Measurements from ENCODE around the gene SLC6A8. TPM values are rescaled to one million over a fixed set of nuclear protein-coding genes. Genes with fewer than 3 reads are reported as not detected.
"Not testable (repeated sequence)": the region's sequence is repeated elsewhere in the genome, so short reads cannot be mapped to it uniquely, and the experiment has no call there.

SLC6A8 gene
- total and polyA plus RNA-seq, 2 donors (not counting 1 experiment from before 2014, with no cell fraction given) = 0.49 to 2.9 TPM

DNA sequence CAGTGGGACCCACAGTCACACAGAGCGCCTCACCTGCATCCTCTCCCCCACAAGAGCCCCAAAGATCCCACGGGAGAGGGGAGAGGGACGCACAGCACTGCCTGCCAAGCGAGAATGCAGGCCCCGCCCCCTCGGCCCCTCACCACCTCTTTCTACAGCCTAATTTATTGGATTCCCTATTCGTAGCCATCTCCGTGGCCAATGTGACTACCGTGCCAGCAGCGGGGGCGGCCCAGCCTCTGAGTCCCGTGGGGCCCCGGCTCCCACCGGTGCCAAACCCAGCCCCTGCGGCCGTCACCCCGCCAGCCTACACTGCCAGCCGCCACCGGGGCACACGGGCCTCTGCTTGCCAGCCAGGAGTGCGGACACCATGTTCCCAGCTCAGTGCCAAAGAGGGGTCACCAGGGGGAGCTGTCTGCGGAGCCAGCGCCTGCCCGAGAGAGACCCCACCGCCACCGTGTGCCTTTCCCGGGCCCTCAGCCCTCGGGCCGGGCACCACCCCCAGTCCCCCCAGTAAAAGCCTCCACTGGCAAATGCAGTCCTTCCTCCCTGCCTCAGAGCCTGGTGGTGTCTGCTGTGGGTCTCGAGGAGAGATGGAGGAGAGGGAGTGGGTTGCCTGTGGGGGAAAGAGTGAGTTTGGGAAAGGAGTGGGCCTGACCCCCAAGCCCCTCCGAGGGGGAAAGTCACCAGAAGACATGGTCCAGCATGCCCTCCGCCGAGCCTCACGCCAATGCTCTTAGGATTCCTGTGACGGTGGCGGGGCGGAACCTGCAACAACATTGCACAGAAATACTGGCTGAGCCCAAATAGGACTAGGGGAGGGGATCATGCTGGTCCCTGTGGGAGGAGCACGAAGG, 56.7 kb downstream of the SLC6A8 start:
- H3K9ac ChIP-seq (ENCODE audit: low read length) = no peak overlapping the region
- DNase-seq = peak; percentile 34
- H3K4me1 ChIP-seq (ENCODE audit: control insufficient read depth in 2 of 2, insufficient read depth in 2 of 2, low read length in 2 of 2) = peaks cover 8 to 55% of the 10 kb centered on the region in 2 donors
- Mint-ChIP-seq H3K9me3 (ENCODE audit: insufficient read depth) (no peaks in the 10 kb centered on the region), H3K27me3 (no peaks in the 10 kb centered on the region), H3K4me3 (peak overlapping the region; percentile 32), H3K27ac (peak overlapping the region; percentile 53), H3K4me1 (peaks cover 33% of the 10 kb centered on the region)
- no peaks in the 10 kb centered on the region for H3K79me2 ChIP-seq (ENCODE audit: control insufficient read depth, insufficient read depth, low read length)
- H3K4me3 ChIP-seq (ENCODE audit: control extremely low read depth in 1 of 5, extremely low read depth in 1 of 5, insufficient read depth in 1 of 5, low read depth in 2 of 5, low read length in 4 of 5) = no peak overlapping the region
- no peaks in the 10 kb centered on the region for H3K27me3 ChIP-seq (replicated peaks in 1 of 4; ENCODE audit: control extremely low read depth in 1 of 4, control insufficient read depth in 3 of 4, insufficient read depth in 4 of 4, low read length in 3 of 4)
- POLR2A ChIA-PET = interaction anchor here (0.6 kb wide), 1 partner anchor 69 kb away, joined by 3 read pairs; no protein-coding TSS in a partner anchor
- no peaks in the 10 kb centered on the region for H3K36me3 ChIP-seq (replicated peaks in 1 of 2; ENCODE audit: control extremely low read depth in 1 of 2, control insufficient read depth in 1 of 2, extremely low read depth in 1 of 2, insufficient read depth in 2 of 2, low read length in 1 of 2)
- H3K4me2 ChIP-seq (replicated peaks; ENCODE audit: low read depth, low read length, poor library complexity, severe bottlenecking) = no peak overlapping the region
- H4K20me1 ChIP-seq (ENCODE audit: control insufficient read depth, insufficient read depth, low read length, poor library complexity, severe bottlenecking) = no peaks in the 10 kb centered on the region
- H3K9me3 ChIP-seq (ENCODE audit: control extremely low read depth in 1 of 3, control insufficient read depth in 2 of 3, insufficient read depth in 1 of 3, low read length in 2 of 3) = no peaks in the 10 kb centered on the region
- 33% methylated on average over 18 of the region's 38 CpGs for WGBS (ENCODE audit: insufficient coverage)
- ATAC-seq (ENCODE audit: low read depth) = no peak
- no peak for TF ChIP-seq EZH2 (IDR thresholded peaks at IDR 0.05; ENCODE audit: borderline replicate concordance, insufficient read depth, low read depth, low read length, poor library complexity, severe bottlenecking)
- TF ChIP-seq, protein P1, sequence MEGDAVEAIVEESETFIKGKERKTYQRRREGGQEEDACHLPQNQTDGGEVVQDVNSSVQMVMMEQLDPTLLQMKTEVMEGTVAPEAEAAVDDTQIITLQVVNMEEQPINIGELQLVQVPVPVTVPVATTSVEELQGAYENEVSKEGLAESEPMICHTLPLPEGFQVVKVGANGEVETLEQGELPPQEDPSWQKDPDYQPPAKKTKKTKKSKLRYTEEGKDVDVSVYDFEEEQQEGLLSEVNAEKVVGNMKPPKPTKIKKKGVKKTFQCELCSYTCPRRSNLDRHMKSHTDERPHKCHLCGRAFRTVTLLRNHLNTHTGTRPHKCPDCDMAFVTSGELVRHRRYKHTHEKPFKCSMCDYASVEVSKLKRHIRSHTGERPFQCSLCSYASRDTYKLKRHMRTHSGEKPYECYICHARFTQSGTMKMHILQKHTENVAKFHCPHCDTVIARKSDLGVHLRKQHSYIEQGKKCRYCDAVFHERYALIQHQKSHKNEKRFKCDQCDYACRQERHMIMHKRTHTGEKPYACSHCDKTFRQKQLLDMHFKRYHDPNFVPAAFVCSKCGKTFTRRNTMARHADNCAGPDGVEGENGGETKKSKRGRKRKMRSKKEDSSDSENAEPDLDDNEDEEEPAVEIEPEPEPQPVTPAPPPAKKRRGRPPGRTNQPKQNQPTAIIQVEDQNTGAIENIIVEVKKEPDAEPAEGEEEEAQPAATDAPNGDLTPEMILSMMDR (IDR thresholded peaks at IDR 0.05) = peak; percentile 8
- intact Hi-C loops (cut with micrococcal nuclease) = no loop called here
- no peak overlapping the region for H3K27ac ChIP-seq (ENCODE audit: low read length in 2 of 2)
- no peak overlapping the region for H2AFZ ChIP-seq (ENCODE audit: insufficient read depth, low read depth, low read length, poor library complexity, severe bottlenecking)
- CTCF ChIA-PET = interaction anchor here (1.0 kb wide), 1 partner anchor 11 kb away, joined by 4 read pairs; no protein-coding TSS in a partner anchor

DNA sequence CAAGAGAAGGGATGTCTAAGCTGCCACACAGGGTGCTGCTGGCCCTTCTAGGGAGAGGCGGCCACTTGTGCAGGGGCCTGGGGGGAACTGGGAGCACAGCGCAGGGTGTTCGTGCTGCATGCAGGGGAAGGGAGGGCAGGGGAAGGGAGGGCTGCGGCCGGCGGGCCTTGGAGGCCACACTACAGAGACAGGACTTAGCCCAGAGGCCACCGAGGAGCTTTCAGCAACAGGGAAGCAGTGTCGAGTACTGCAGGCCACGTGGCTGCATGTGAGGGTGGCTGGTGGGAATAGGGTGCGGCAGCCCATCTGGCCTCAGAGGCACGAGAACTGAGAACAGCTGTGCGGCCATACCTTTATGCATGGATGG, 57.3 kb downstream of the SLC6A8 start:
- H3K36me3 ChIP-seq (replicated peaks in 1 of 2; ENCODE audit: control extremely low read depth in 1 of 2, control insufficient read depth in 1 of 2, extremely low read depth in 1 of 2, insufficient read depth in 2 of 2, low read length in 1 of 2); H3K27me3 ChIP-seq (replicated peaks in 1 of 4; ENCODE audit: control extremely low read depth in 1 of 4, control insufficient read depth in 3 of 4, insufficient read depth in 4 of 4, low read length in 3 of 4); H3K4me2 ChIP-seq (replicated peaks; ENCODE audit: low read depth, low read length, poor library complexity, severe bottlenecking); H3K9me3 ChIP-seq (ENCODE audit: control extremely low read depth in 1 of 3, control insufficient read depth in 2 of 3, insufficient read depth in 1 of 3, low read length in 2 of 3); H4K20me1 ChIP-seq (ENCODE audit: control insufficient read depth, insufficient read depth, low read length, poor library complexity, severe bottlenecking); intact Hi-C loops (cut with micrococcal nuclease); H3K9ac ChIP-seq (ENCODE audit: low read length); H3K27me3 Mint-ChIP-seq; ATAC-seq (ENCODE audit: low read depth); H3K4me3 ChIP-seq (ENCODE audit: control extremely low read depth in 1 of 5, extremely low read depth in 1 of 5, insufficient read depth in 1 of 5, low read depth in 2 of 5, low read length in 4 of 5); H3K79me2 ChIP-seq (ENCODE audit: control insufficient read depth, insufficient read depth, low read length); DNase-seq; H3K9me3 Mint-ChIP-seq (ENCODE audit: insufficient read depth); H2AFZ ChIP-seq (ENCODE audit: insufficient read depth, low read depth, low read length, poor library complexity, severe bottlenecking); H3K27ac ChIP-seq (ENCODE audit: low read length in 2 of 2); POLR2A ChIA-PET: not testable (repeated sequence)
- Mint-ChIP-seq H3K27ac (peak overlapping the region; percentile 53), H3K4me1 (peaks cover 38% of the 10 kb centered on the region), H3K4me3 (peak overlapping the region; percentile 53)
- CTCF ChIA-PET = interaction anchor here (1.0 kb wide), 1 partner anchor 11 kb away, joined by 4 read pairs; no protein-coding TSS in a partner anchor
- peaks cover 10 to 52% of the 10 kb centered on the region in 2 donors for H3K4me1 ChIP-seq (ENCODE audit: control insufficient read depth in 2 of 2, insufficient read depth in 2 of 2, low read length in 2 of 2)
- no CpG with 5 or more reads among the region's 12 CpGs for WGBS (ENCODE audit: insufficient coverage)

Small RNA genes lying within 50 kb of the gene (small RNA-seq; reads per million reads assigned to genes)
- gene RN7SL687P (ENCODE audit: insufficient read length, low read depth, low replicate concordance) = not detected

Other genes starting within 250 kb of the SLC6A8 start
- gene TREX2, start 241.9 kb upstream of the SLC6A8 start, total RNA-seq = 3.3 and 3.4 TPM in 2 replicates
- 3.8 and 5.2 TPM in 2 replicates for gene TREX2, start 241.9 kb upstream of the SLC6A8 start, polyA plus RNA-seq
- 26.9 and 28.5 TPM in 2 replicates for gene HAUS7, start 217.3 kb upstream of the SLC6A8 start, total RNA-seq
- 25.2 and 32.1 TPM in 2 replicates for gene HAUS7, start 217.3 kb upstream of the SLC6A8 start, polyA plus RNA-seq
- gene BGN, start 192.9 kb upstream of the SLC6A8 start, total RNA-seq = not detected in 2 replicates
- gene BGN, start 192.9 kb upstream of the SLC6A8 start, polyA plus RNA-seq = not detected in 2 replicates
- gene ATP2B3, start 170.3 kb upstream of the SLC6A8 start, total RNA-seq = not detected in 2 replicates
- not detected in 2 replicates for gene ATP2B3, start 170.3 kb upstream of the SLC6A8 start, polyA plus RNA-seq
- 29.6 and 31.8 TPM in 2 replicates for gene CCNQ, start 88.8 kb upstream of the SLC6A8 start, total RNA-seq
- gene CCNQ, start 88.8 kb upstream of the SLC6A8 start, polyA plus RNA-seq = 40.8 and 66.0 TPM in 2 replicates
- not detected in 2 replicates for gene DUSP9, start 40.7 kb upstream of the SLC6A8 start, total RNA-seq
- not detected in 2 replicates for gene DUSP9, start 40.7 kb upstream of the SLC6A8 start, polyA plus RNA-seq
- 0.99 TPM in 1 of 2 replicates, not detected in the other for gene PNCK, start 14.1 kb upstream of the SLC6A8 start, total RNA-seq
- gene PNCK, start 14.1 kb upstream of the SLC6A8 start, polyA plus RNA-seq = 0.23 TPM in 1 of 2 replicates, not detected in the other
- gene BCAP31, start 36.5 kb downstream of the SLC6A8 start, total RNA-seq = 112 and 117 TPM in 2 replicates
- gene BCAP31, start 36.5 kb downstream of the SLC6A8 start, polyA plus RNA-seq = 59.5 and 78.0 TPM in 2 replicates
- 9.7 and 10.9 TPM in 2 replicates for gene ABCD1, start 36.9 kb downstream of the SLC6A8 start, total RNA-seq
- gene ABCD1, start 36.9 kb downstream of the SLC6A8 start, polyA plus RNA-seq = 12.2 and 14.5 TPM in 2 replicates
- gene PLXNB3, start 76.3 kb downstream of the SLC6A8 start, total RNA-seq = not detected in 2 replicates
- 0.25 and 0.35 TPM in 2 replicates for gene PLXNB3, start 76.3 kb downstream of the SLC6A8 start, polyA plus RNA-seq
- not detected in 2 replicates for gene SRPK3, start 93.1 kb downstream of the SLC6A8 start, total RNA-seq
- gene SRPK3, start 93.1 kb downstream of the SLC6A8 start, polyA plus RNA-seq = not detected in 2 replicates
- 58.5 and 62.8 TPM in 2 replicates for gene IDH3G, start 106.4 kb downstream of the SLC6A8 start, total RNA-seq
- 103 and 122 TPM in 2 replicates for gene IDH3G, start 106.4 kb downstream of the SLC6A8 start, polyA plus RNA-seq
- gene SSR4, start 106.7 kb downstream of the SLC6A8 start, total RNA-seq = 119 and 134 TPM in 2 replicates
- gene SSR4, start 106.7 kb downstream of the SLC6A8 start, polyA plus RNA-seq = 169 and 297 TPM in 2 replicates
- not detected in 2 replicates for gene PDZD4, start 142.6 kb downstream of the SLC6A8 start, total RNA-seq
- 0.36 and 1.1 TPM in 2 replicates for gene PDZD4, start 142.6 kb downstream of the SLC6A8 start, polyA plus RNA-seq
- gene L1CAM, start 198.2 kb downstream of the SLC6A8 start, total RNA-seq = 19.9 and 22.2 TPM in 2 replicates
- 8.9 and 9.4 TPM in 2 replicates for gene L1CAM, start 198.2 kb downstream of the SLC6A8 start, polyA plus RNA-seq
- gene AVPR2, start 216.7 kb downstream of the SLC6A8 start, total RNA-seq = 0.53 TPM in 1 of 2 replicates, not detected in the other
- gene AVPR2, start 216.7 kb downstream of the SLC6A8 start, polyA plus RNA-seq = 0.12 TPM in 1 of 2 replicates, not detected in the other
- gene ARHGAP4, start 238.3 kb downstream of the SLC6A8 start, total RNA-seq = 242 TPM in 2 replicates
- 711 and 922 TPM in 2 replicates for gene ARHGAP4, start 238.3 kb downstream of the SLC6A8 start, polyA plus RNA-seq
- gene NAA10, start 247.1 kb downstream of the SLC6A8 start, total RNA-seq = 78.3 and 87.3 TPM in 2 replicates
- gene NAA10, start 247.1 kb downstream of the SLC6A8 start, polyA plus RNA-seq = 90.5 and 102 TPM in 2 replicates

All from B cell (primary cell).